ENCODE measurements around the gene EDN3. TPM values are rescaled to one million over a fixed set of nuclear protein-coding genes. Genes with fewer than 3 reads are reported as not detected.

EDN3 gene
- total RNA-seq, 2 donors from 2014 or later, result not detected

- Histone ChIP-seq H3K27ac (ENCODE audit: low read depth, low read length) (no peak overlapping the region), H3K27me3 (ENCODE audit: control insufficient read depth, insufficient read depth, low read length, poor library complexity, severe bottlenecking) (peaks cover 33% of the 10 kb centered on the region), H3K9ac (ENCODE audit: extremely low read depth, low read length, poor library complexity, severe bottlenecking) (no peak overlapping the region), H3K9me3 (ENCODE audit: control insufficient read depth, low read length) (no peaks in the 10 kb centered on the region), H3K36me3 (ENCODE audit: control insufficient read depth, insufficient read depth, low read length) (no peaks in the 10 kb centered on the region), H3K4me1 (ENCODE audit: control insufficient read depth, insufficient read depth, low read length) (peaks cover 5% of the 10 kb centered on the region), H3K4me3 (ENCODE audit: low read length) (no peak overlapping the region)
- Mint-ChIP-seq H3K4me3 (no peak overlapping the region), H3K9me3 (no peaks in the 10 kb centered on the region), H3K36me3 (ENCODE audit: low read depth) (no peaks in the 10 kb centered on the region), H3K27me3 (ENCODE audit: insufficient read depth) (peaks cover 62% of the 10 kb centered on the region), H3K27ac (no peak overlapping the region), H3K4me1 (peaks cover 25% of the 10 kb centered on the region)
- 85 to 87% methylated on average over 9 to 13 of the region's 15 CpGs for WGBS, 2 experiments (ENCODE audit: insufficient coverage in 1 of 2, insufficient read length in 1 of 2)
- TF ChIP-seq, protein P1, sequence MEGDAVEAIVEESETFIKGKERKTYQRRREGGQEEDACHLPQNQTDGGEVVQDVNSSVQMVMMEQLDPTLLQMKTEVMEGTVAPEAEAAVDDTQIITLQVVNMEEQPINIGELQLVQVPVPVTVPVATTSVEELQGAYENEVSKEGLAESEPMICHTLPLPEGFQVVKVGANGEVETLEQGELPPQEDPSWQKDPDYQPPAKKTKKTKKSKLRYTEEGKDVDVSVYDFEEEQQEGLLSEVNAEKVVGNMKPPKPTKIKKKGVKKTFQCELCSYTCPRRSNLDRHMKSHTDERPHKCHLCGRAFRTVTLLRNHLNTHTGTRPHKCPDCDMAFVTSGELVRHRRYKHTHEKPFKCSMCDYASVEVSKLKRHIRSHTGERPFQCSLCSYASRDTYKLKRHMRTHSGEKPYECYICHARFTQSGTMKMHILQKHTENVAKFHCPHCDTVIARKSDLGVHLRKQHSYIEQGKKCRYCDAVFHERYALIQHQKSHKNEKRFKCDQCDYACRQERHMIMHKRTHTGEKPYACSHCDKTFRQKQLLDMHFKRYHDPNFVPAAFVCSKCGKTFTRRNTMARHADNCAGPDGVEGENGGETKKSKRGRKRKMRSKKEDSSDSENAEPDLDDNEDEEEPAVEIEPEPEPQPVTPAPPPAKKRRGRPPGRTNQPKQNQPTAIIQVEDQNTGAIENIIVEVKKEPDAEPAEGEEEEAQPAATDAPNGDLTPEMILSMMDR (conservative IDR thresholded peaks at IDR 0.05), result no peak
- DNase-seq, result no peak
These were observed 59.7 kb downstream of the EDN3 start for GRCh38 chr20:59359906-59360725.

- Histone ChIP-seq H3K4me3 (ENCODE audit: low read length) (no peak overlapping the region), H3K36me3 (ENCODE audit: control insufficient read depth, insufficient read depth, low read length) (no peaks in the 10 kb centered on the region), H3K4me1 (ENCODE audit: control insufficient read depth, insufficient read depth, low read length) (peaks cover 5% of the 10 kb centered on the region), H3K9ac (ENCODE audit: extremely low read depth, low read length, poor library complexity, severe bottlenecking) (no peak overlapping the region), H3K27me3 (ENCODE audit: control insufficient read depth, insufficient read depth, low read length, poor library complexity, severe bottlenecking) (peaks cover 33% of the 10 kb centered on the region), H3K27ac (ENCODE audit: low read depth, low read length) (no peak overlapping the region), H3K9me3 (ENCODE audit: control insufficient read depth, low read length) (no peaks in the 10 kb centered on the region)
- Mint-ChIP-seq H3K27me3 (ENCODE audit: insufficient read depth) (peaks cover 65% of the 10 kb centered on the region), H3K36me3 (ENCODE audit: low read depth) (no peaks in the 10 kb centered on the region), H3K4me3 (no peak overlapping the region), H3K4me1 (peaks cover 25% of the 10 kb centered on the region), H3K27ac (no peak overlapping the region), H3K9me3 (no peaks in the 10 kb centered on the region)
- TF ChIP-seq, protein P1 (conservative IDR thresholded peaks at IDR 0.05), result no peak
- DNase-seq, result no peak
- whole genome bisulfite sequencing, 2 experiments (ENCODE audit: insufficient coverage in 1 of 2, insufficient read length in 1 of 2), result 94 to 97% methylated on average over 3 to 4 of the region's 4 CpGs
These were observed 60.5 kb downstream of the EDN3 start for GRCh38 chr20:59360934-59361333.

DNA sequence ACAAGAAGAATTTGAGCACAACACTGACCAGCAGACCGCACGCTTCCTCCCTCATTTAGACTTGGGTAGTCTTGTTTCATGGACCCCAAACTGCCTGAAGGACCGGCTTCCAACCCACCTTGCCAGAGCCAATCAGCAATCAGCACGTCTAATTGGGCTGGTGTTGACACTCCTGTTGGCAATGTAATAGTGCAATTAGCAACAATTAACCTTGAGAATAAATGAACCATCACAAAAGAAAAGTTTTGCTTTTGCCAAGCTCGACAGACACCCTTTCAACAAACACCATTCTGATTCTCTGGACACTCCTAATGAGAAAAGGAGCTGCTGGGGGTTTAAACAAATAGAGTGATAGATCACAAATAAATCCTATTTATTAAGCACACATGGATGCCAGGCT lies 61.0 kb downstream of the EDN3 start:
- no peak for DNase-seq
- Histone ChIP-seq H3K27me3 (ENCODE audit: control insufficient read depth, insufficient read depth, low read length, poor library complexity, severe bottlenecking) (peaks cover 33% of the 10 kb centered on the region), H3K4me1 (ENCODE audit: control insufficient read depth, insufficient read depth, low read length) (peaks cover 5% of the 10 kb centered on the region), H3K4me3 (ENCODE audit: low read length) (no peak overlapping the region), H3K36me3 (ENCODE audit: control insufficient read depth, insufficient read depth, low read length) (no peaks in the 10 kb centered on the region), H3K9ac (ENCODE audit: extremely low read depth, low read length, poor library complexity, severe bottlenecking) (no peak overlapping the region), H3K27ac (ENCODE audit: low read depth, low read length) (no peak overlapping the region), H3K9me3 (ENCODE audit: control insufficient read depth, low read length) (no peaks in the 10 kb centered on the region)
- TF ChIP-seq, protein P1 (conservative IDR thresholded peaks at IDR 0.05), result no peak
- peaks cover 62% of the 10 kb centered on the region for H3K27me3 Mint-ChIP-seq (ENCODE audit: insufficient read depth)
- peaks cover 25% of the 10 kb centered on the region for H3K4me1 Mint-ChIP-seq
- H3K27ac Mint-ChIP-seq, result no peak overlapping the region
- no peaks in the 10 kb centered on the region for H3K9me3 Mint-ChIP-seq
- WGBS, 2 experiments (ENCODE audit: insufficient coverage in 1 of 2, insufficient read length in 1 of 2), result 80 to 84% methylated on average over 4 to 5 of the region's 5 CpGs
- no peaks in the 10 kb centered on the region for H3K36me3 Mint-ChIP-seq (ENCODE audit: low read depth)
- H3K4me3 Mint-ChIP-seq, result no peak overlapping the region
